ENCODE data around the gene HSF2BP. TPM values are rescaled to one million over a fixed set of nuclear protein-coding genes. Genes with fewer than 3 reads are reported as not detected.

The HSF2BP gene
- total RNA-seq: 2.5 TPM

GRCh38 chr21:43659136-43660000 is at the start of gene HSF2BP, which contains the start of gene RRP1B:
HSF2BP (minus strand) TSS chr21:43659488; CDS start chr21:43658096, 1,392 bp downstream.
RRP1B (plus strand) TSS chr21:43659560; CDS start chr21:43659665, 105 bp downstream.

Small RNAs within 50 kb of the gene (small RNA-seq; reads per million reads assigned to genes)
- not detected for gene MIR6070

Other genes starting within 250 kb of the HSF2BP start
- 6.5 TPM for gene SIK1, start 232.4 kb downstream of the HSF2BP start, total RNA-seq
- 24.5 TPM for gene RRP1B, start 72 bp upstream of the HSF2BP start, total RNA-seq
- gene PDXK, start 59.6 kb upstream of the HSF2BP start, total RNA-seq: 51.9 TPM
- gene CSTB, start 116.8 kb upstream of the HSF2BP start, total RNA-seq: 7.4 TPM
- 14.5 TPM for gene RRP1, start 130.1 kb upstream of the HSF2BP start, total RNA-seq
- gene AGPAT3, start 205.7 kb upstream of the HSF2BP start, total RNA-seq: 35.8 TPM

Measured in diencephalon (tissue), 1 donor.